GM21737 (cell line): ENCODE data around the gene SLC9C2.
"Not testable (repeated sequence)": the region's sequence is repeated elsewhere in the genome, so short reads cannot be mapped to it uniquely, and the experiment has no call there.

Experiments used
- ATAC-seq: cut with Tn5 transposase; IDR thresholded peaks from one replicate; pipeline ENCODE4 v1.9.1; 2021; ENCODE audit warnings: mild to moderate bottlenecking, moderate library complexity; ENCODE audit not compliant: unreplicated experiment

SLC9C2 gene

GRCh38 chr1:173580658-173581057 is 22.2 kb downstream of the SLC9C2 start:
- ATAC-seq, result no peak

DNA sequence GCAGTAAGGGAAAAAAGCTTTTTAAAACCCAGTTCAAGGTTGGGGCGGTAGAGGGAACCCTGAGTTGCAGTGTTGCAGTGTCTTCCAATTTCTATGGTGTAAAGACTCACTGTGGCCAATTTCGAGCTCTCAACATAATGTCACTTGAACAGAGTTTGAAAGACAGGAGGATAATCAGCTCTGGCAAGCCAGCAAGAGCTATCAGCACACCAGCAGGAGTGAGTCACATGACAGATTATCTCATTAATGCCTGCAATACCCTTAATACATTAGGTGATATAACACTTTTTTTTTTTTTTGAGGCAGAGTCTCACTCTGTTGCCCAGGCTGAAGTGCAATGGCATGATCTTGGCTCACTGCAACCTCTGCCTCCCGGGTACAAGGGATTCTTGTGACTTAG is 22.8 kb downstream of the SLC9C2 start:
- no peak for ATAC-seq

DNA sequence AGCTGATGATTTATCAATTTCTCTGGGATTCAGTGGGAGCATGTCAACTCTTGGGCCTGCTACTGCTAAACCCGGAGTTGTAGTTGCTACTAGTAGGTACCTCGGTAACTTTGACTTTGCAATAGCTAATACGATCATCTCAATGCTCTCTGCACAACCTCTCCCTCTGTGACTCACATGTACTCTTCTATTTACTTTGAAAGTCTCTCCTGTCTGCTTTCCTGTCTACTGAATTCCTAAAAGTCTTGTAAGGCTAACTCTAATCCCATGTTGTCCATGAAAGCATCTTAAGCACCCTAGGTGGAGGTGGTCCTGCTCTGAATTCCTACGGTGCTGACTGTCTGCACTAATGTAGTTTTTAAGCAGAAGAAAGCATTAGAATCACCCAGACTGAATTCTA is 29.3 kb downstream of the SLC9C2 start:
- no peak for ATAC-seq

- ATAC-seq, result no peak
These were observed 30.5 kb downstream of the SLC9C2 start for GRCh38 chr1:173572201-173572873.

- no peak for ATAC-seq
These were observed 32.4 kb downstream of the SLC9C2 start for GRCh38 chr1:173570370-173571007.

- no peak for ATAC-seq
These were observed 34.4 kb downstream of the SLC9C2 start for GRCh38 chr1:173568483-173568882.

GRCh38 chr1:173563846-173564245 is 39.0 kb downstream of the SLC9C2 start:
- not testable (repeated sequence) for ATAC-seq

DNA sequence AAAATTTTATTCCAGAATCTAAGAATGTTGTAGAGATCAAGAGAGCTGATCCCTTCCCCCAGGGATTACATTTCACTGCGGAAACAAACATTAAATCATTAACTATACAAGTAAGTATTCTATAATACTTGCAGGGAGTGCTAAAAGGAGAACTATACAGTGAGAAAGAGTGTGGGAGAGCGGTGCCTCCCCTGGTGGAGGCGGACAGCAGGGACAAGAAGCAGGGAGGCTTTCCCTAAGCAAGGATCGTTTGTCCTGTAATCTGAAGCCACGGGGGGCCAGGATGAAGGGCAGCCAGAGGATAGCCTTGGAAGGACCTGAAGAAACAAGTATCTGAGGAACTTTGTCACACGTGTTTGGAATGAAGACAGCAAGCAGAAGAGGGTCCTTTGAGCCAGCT is 40.1 kb downstream of the SLC9C2 start:
- no peak for ATAC-seq

- ATAC-seq, result no peak
These were observed 41.6 kb downstream of the SLC9C2 start for GRCh38 chr1:173561263-173561662.

GRCh38 chr1:173560285-173560880 is 42.5 kb downstream of the SLC9C2 start:
- no peak for ATAC-seq

DNA sequence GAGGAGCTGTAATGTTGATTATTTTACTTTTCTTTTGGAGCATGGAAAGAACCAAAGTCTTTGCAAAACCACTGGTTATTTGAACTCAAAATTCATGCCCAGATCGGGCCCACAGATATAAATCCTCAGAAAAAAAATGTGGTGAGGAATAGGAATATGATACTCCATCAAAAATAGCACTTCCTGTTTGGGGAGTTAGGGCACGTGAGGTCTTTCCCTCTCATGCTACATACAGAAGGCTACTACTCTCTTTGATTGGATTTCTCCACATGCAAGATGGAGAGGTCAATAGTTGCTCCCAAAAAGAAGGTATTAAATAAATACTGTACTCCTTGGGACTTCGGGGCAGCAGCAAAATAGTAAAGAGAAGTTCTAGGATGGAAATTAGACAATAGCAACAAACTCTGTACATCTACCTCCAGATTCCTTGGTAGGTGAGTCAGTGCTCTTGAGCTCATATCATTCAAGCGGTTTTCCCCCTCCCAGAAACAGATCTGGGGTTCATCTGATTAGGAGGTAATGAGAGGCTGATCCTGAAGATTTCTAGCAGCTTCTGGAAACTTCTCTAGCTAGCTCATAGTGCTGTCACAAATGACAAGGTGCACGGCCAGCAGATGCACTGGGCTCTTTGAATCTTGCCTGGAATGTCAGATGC is 47.1 kb downstream of the SLC9C2 start:
- ATAC-seq, result no peak

DNA sequence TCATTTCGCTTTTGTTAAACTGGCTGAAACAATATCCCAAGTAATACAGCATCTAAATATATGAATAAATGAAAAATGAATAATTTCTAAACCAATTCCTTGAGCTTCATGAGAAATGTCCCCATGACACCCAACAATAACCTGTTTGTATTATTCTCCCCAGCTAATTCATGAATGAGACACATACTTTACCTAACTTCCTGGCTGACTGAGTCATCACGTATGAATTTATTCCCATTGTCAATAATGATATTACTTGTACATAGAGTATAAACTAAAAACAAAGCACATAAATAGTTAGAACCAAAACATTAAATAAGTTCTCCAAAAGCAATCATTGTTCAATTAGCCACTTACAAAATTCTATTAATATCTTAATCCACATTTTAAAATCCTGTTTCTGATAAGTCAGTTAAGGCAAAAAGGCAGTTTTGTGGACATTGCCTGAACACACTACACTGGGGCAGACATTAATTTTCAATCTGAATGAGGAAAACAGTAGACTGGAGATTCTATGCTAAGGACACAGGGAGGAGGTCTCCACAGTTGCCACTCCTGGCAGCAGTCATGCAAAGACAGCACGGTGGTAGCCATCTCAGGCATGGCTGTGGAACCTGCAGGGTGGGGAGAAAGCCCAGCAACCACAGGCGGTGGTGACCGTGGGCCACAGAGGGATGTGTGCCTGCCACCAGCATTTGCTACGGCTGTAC is 48.2 kb downstream of the SLC9C2 start:
- ATAC-seq, result no peak

DNA sequence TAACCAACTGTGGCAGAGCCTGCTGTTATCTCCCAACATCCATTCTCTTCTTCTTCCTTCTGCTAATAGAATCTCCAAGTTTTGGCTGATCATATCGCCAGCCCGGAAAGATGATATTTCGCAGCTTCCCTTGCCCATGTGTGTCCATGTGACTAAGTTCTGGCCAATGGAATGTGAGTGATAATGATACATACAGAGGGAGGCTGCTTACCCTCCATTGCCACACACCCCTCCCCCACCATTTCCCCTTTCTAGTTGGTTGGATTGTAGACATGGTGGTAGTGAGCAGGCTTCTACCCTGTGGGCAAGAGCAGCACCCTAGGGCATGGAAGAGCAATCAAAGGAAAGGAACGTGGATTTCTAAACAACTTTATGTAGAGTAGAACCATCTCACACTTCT is 48.8 kb downstream of the SLC9C2 start:
- ATAC-seq, result no peak

- ATAC-seq, result no peak
These were observed 49.6 kb downstream of the SLC9C2 start for GRCh38 chr1:173553312-173553711.

DNA sequence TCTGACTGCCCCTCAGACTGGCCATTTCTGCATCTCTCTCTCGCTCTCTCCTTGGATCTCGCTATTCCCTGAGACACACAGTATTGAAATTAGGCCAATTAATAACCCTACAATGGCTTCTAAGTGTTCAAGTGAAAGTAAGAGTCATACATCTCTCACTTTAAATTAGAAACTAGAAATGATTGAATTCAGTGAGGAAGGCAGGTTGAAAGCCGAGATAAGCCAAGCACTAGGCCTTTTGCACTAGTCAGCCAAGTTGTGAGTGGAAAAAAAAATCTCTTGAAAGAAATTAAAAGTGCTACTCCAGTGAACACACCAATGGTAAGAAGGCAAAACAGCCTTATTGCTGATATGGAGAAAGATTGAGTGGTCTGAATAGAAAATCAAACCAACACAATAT is 51.2 kb downstream of the SLC9C2 start:
- no peak for ATAC-seq

GRCh38 chr1:173549813-173550212 is 53.1 kb downstream of the SLC9C2 start:
- ATAC-seq, result no peak

DNA sequence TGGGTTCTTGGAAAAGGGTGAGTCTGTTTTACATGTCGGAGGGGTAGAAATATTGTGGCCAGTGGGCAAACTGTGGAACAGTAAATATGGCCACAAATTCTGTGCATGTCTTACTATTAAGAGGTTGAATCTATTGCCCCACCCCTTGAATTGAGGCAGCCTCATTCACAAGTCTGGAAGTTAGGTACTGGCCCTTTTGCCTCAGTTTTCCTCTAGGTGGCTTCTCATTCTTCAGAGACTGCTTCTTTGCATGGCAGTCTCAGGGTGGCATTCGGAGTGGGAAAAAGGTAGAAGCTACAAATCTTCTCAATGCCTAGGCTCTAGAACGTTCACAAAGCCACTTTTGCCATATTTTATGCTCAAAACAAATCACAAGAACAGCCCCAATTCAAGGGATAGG is 57.2 kb downstream of the SLC9C2 start:
- no peak for ATAC-seq

DNA sequence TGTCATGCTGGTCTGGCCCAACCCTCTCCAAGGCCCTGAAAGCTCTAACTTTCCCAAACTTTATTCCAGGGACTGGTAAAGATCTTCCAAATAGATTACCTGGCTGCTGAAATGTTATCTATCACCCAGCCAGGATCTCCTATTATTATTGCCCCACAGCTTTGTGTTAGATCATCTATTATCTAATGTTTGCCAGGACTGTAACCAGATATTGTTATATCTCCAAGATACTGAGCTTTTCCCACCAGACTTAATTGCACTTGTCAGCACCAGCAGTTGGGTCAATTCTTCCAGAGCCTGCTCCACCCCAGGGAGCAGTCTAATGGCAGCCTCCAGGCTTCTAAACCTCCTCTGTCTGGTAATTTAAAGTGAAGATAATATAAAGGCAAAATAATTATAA is 66.6 kb downstream of the SLC9C2 start:
- ATAC-seq, result no peak

DNA sequence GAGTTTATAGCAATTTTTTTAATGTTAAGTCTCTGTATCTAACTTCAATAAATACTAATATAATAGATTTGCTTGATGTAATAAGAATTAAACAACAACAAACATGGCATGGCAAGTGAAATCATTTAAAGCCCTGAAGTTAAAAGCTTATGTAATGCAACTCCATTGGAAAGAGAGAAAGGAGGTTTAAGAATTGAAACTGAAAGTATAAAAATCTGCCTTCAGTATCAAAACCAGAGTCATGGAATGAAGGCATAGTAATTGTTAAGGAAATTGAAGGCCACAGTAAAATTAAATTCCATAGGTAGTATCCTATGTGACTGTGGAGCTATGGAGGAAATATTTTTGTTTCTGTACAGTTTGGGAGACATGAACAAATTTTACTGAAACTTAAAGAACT is 70.6 kb downstream of the SLC9C2 start:
- ATAC-seq, result no peak

DNA sequence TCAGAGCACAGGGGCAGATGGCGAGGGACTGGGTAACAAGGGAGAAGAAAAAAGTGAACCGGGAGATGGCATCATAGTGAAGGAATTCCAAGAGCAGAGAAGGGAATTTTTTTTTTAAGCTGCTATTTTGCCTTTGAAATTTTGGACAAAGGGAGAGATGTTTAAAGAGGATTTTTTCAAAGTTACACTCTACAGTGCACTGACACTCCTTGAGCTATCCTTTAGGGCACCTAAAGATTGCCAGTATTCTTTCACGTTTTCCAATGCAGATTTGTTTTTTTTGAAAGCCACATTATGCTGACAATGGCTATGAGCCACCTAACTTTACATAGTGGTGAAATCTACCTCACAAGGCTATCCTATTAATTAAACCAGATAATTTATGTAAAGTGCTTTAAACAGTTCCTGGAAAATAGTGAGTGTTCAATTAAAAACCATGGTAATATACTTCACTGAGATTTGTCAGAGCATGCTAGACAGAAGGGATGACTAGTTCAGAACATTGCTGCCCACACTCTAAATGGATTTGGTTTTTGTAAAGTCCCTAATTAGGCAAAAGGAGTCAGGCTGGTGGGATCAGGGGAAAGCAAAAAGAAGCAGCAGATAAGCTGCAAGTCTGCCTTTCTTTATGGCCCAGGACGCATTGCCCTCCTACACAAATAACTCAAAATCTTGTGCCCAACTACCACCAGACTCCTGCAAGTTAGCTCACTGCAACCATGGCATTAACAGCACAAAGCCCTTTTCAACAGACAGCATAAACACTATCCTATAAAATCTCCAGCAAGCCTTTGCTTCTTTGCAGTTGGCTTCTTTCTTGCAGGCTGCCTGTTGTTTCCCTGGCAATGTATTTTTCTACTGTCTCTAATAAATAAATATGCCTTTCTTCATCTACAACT is 71.8 kb downstream of the SLC9C2 start:
- no peak for ATAC-seq
